Vagina (tissue), 2 donors: Measurements from ENCODE around the gene ITIH1.

ENCODE experiments used
- CTCF ChIP-seq, 3 experiments: fragments of 450-650 bp in 2 of 3; fragments of 200-600 bp in 1 of 3; sonication (generic) in 1 of 3; IDR thresholded peaks; one replicate each; pipeline ENCODE4 v1.5.1; 2017 to 2019; ENCODE audit warnings: antibody characterized with exemption in 3 of 3, mild to moderate bottlenecking in 2 of 3, moderate library complexity in 2 of 3
- POLR2A ChIP-seq, 2 donors: fragments of 450-650 bp; IDR thresholded peaks; one replicate each; pipeline ENCODE4 v1.6.1; 2017; ENCODE audit warnings: antibody characterized with exemption in 2 of 2, mild to moderate bottlenecking in 2 of 2, moderate library complexity in 2 of 2
- POLR2AphosphoS5 ChIP-seq, 2 donors: sonication (generic); formaldehyde crosslinking; IDR thresholded peaks; one replicate each; pipeline ENCODE4 v1.9.0; 2017; ENCODE audit warnings: antibody characterized with exemption in 2 of 2, mild to moderate bottlenecking in 2 of 2, low read depth in 1 of 2; ENCODE audit not compliant: insufficient read depth in 1 of 2

DNA sequence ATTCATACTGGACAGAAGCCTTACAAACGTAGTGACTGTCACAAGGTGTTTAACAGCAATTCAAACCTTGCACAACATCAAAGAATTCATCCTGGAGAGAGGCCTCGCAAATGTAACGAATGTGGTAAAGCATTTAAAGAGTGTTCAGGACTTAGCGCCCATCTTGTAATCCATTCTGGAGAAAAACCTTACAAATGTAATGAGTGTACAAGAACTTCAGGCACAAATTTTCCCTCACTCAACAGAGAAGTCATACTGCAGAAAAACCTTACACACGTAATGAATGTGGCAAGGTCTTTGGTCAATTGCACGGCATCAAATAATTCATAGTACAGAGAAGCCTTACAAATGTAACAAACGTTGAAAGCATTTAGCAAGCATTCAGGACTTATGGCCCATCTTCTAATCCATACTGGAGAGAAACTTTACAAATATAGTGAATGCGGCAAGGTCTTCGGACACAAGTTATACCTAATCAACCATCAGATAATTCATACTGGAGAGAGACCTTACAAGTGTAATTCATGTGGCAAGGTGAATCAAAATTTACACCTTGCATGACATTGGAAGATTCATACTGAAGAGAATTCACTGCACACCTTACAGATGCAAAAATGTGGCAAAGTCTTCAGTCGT lies 44.0 kb upstream of the ITIH1 start:
- TF ChIP-seq CTCF (IDR thresholded peaks at IDR 0.05), result no peak
- TF ChIP-seq POLR2A (IDR thresholded peaks at IDR 0.05), result no peak
- no peak for TF ChIP-seq POLR2AphosphoS5 (IDR thresholded peaks at IDR 0.05; ENCODE audit: insufficient read depth in 1 of 2, low read depth in 1 of 2)
